ENCODE results near the gene TJP1.

Gene TJP1

GRCh38 chr15:29740692-29741311 is 81.5 kb downstream of the TJP1 start:
- Histone ChIP-seq H3K9me3 (ENCODE audit: severe bottlenecking) (no peaks in the 10 kb centered on the region), H3K36me3 (ENCODE audit: low read depth) (peaks cover 95% of the 10 kb centered on the region), H3K4me3 (ENCODE audit: severe bottlenecking) (no peak overlapping the region), H3K27me3 (ENCODE audit: insufficient read depth, poor library complexity, severe bottlenecking) (no peaks in the 10 kb centered on the region), H3K4me1 (ENCODE audit: insufficient read depth, poor library complexity, severe bottlenecking) (peaks cover 19% of the 10 kb centered on the region), H3K27ac (ENCODE audit: poor library complexity, severe bottlenecking) (no peak overlapping the region)
- TF ChIP-seq CTCF (IDR thresholded peaks at IDR 0.05; ENCODE audit: poor library complexity, severe bottlenecking), result peak; percentile 61
- ATAC-seq (ENCODE audit: low read depth) (no peak), DNase-seq (ENCODE audit: low spot score) (no peak)

GRCh38 chr15:29736744-29737020 is 85.6 kb downstream of the TJP1 start:
- DNase-seq (ENCODE audit: low spot score) (no peak), ATAC-seq (ENCODE audit: low read depth) (peak; percentile 84)
- Histone ChIP-seq H3K9me3 (ENCODE audit: severe bottlenecking) (no peaks in the 10 kb centered on the region), H3K4me3 (ENCODE audit: severe bottlenecking) (no peak overlapping the region), H3K27me3 (ENCODE audit: insufficient read depth, poor library complexity, severe bottlenecking) (no peaks in the 10 kb centered on the region), H3K27ac (ENCODE audit: poor library complexity, severe bottlenecking) (peak overlapping the region; percentile 56), H3K4me1 (ENCODE audit: insufficient read depth, poor library complexity, severe bottlenecking) (peaks cover 33% of the 10 kb centered on the region), H3K36me3 (ENCODE audit: low read depth) (peaks cover 98% of the 10 kb centered on the region)
- TF ChIP-seq CTCF (IDR thresholded peaks at IDR 0.05; ENCODE audit: poor library complexity, severe bottlenecking), result no peak

GRCh38 chr15:29736012-29736743 is 86.1 kb downstream of the TJP1 start:
- DNase-seq (ENCODE audit: low spot score) (no peak), ATAC-seq (ENCODE audit: low read depth) (peak; percentile 11)
- H3K9me3 ChIP-seq (ENCODE audit: severe bottlenecking), result no peaks in the 10 kb centered on the region
- H3K27ac ChIP-seq (ENCODE audit: poor library complexity, severe bottlenecking), result peak overlapping the region; percentile 56
- H3K36me3 ChIP-seq (ENCODE audit: low read depth), result peaks cover 98% of the 10 kb centered on the region
- no peak for TF ChIP-seq CTCF (IDR thresholded peaks at IDR 0.05; ENCODE audit: poor library complexity, severe bottlenecking)
- H3K27me3 ChIP-seq (ENCODE audit: insufficient read depth, poor library complexity, severe bottlenecking), result no peaks in the 10 kb centered on the region
- no peak overlapping the region for H3K4me3 ChIP-seq (ENCODE audit: severe bottlenecking)
- H3K4me1 ChIP-seq (ENCODE audit: insufficient read depth, poor library complexity, severe bottlenecking), result peaks cover 33% of the 10 kb centered on the region

GRCh38 chr15:29734917-29735572 is 87.2 kb downstream of the TJP1 start:
- no peak overlapping the region for H3K4me3 ChIP-seq (ENCODE audit: severe bottlenecking)
- peaks cover 92% of the 10 kb centered on the region for H3K36me3 ChIP-seq (ENCODE audit: low read depth)
- TF ChIP-seq CTCF (IDR thresholded peaks at IDR 0.05; ENCODE audit: poor library complexity, severe bottlenecking), result peak; percentile 18
- H3K27me3 ChIP-seq (ENCODE audit: insufficient read depth, poor library complexity, severe bottlenecking), result no peaks in the 10 kb centered on the region
- ATAC-seq (ENCODE audit: low read depth) (peak; percentile 57), DNase-seq (ENCODE audit: low spot score) (no peak)
- H3K27ac ChIP-seq (ENCODE audit: poor library complexity, severe bottlenecking), result peak overlapping the region; percentile 56
- peaks cover 33% of the 10 kb centered on the region for H3K4me1 ChIP-seq (ENCODE audit: insufficient read depth, poor library complexity, severe bottlenecking)
- no peaks in the 10 kb centered on the region for H3K9me3 ChIP-seq (ENCODE audit: severe bottlenecking)
